ENCODE measurements around the gene ALKBH7.

GRCh38 chr19:6354098-6354674, 18.4 kb upstream of the ALKBH7 start:
- TF ChIP-seq CTCF (IDR thresholded peaks at IDR 0.05): peak; percentile 59
- no peak for TF ChIP-seq SMC3 (IDR thresholded peaks at IDR 0.05; ENCODE audit: low read depth, low read length)
- TF ChIP-seq USF2 (IDR thresholded peaks at IDR 0.05; ENCODE audit: borderline replicate concordance, low read depth, low read length): no peak
- no peak for TF ChIP-seq RFX5 (IDR thresholded peaks at IDR 0.05; ENCODE audit: low read length)
- TF ChIP-seq TCF12 (IDR thresholded peaks at IDR 0.05): no peak
- TF ChIP-seq EP300 (IDR thresholded peaks at IDR 0.05; ENCODE audit: borderline replicate concordance in 1 of 2, low read depth in 1 of 2, low read length in 1 of 2): no peak
